Transverse colon (tissue), 4 donors: Measurements from ENCODE around the gene PKP3.

ENCODE experiments used
- EP300 ChIP-seq: sonication (generic); formaldehyde crosslinking; IDR thresholded peaks from one replicate; pipeline ENCODE4 v1.6.1; 2017; ENCODE audit warnings: antibody characterized with exemption, low read depth
- POLR2AphosphoS5 ChIP-seq, 3 donors: sonication (generic); formaldehyde crosslinking; IDR thresholded peaks; one replicate each; pipeline ENCODE4 v1.6.1; 2016; ENCODE audit warnings: antibody characterized with exemption in 3 of 3
- TF ChIP-seq, protein P1 (sequence below), 5 experiments: fragments of 200-600 bp in 3 of 5; fragments of 450-650 bp in 2 of 5; sonication (generic) in 3 of 5; IDR thresholded peaks; 1 replicate in 2 of 5; 2 replicates in 3 of 5; pipeline ENCODE4 v1.5.1; 2016 to 2017; ENCODE audit warnings: antibody characterized with exemption in 5 of 5, inconsistent platforms in 3 of 5, mild to moderate bottlenecking in 2 of 5, moderate library complexity in 1 of 5

DNA sequence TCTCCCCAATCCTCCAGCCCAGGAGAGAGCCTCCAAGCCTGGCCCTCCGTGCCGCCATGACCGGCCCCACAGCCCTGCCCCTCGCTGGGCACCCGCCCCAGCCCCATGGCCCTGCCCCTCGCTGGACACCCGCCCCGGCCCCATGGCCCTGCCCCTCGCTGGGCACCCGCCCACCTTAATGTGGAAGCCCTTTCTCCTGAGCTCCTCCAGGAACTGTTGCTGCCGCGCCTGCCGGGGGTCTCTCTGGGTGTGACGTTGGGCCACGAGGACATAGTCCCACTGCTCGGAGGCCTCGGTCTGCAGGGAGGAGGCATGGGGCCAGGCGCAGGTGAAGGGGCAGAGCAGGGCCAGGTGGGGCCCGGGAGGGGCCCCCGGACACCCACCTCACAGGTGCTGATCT lies 39.6 kb downstream of the PKP3 start:
- TF ChIP-seq, protein P1, sequence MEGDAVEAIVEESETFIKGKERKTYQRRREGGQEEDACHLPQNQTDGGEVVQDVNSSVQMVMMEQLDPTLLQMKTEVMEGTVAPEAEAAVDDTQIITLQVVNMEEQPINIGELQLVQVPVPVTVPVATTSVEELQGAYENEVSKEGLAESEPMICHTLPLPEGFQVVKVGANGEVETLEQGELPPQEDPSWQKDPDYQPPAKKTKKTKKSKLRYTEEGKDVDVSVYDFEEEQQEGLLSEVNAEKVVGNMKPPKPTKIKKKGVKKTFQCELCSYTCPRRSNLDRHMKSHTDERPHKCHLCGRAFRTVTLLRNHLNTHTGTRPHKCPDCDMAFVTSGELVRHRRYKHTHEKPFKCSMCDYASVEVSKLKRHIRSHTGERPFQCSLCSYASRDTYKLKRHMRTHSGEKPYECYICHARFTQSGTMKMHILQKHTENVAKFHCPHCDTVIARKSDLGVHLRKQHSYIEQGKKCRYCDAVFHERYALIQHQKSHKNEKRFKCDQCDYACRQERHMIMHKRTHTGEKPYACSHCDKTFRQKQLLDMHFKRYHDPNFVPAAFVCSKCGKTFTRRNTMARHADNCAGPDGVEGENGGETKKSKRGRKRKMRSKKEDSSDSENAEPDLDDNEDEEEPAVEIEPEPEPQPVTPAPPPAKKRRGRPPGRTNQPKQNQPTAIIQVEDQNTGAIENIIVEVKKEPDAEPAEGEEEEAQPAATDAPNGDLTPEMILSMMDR (IDR thresholded peaks at IDR 0.05), result no peak
- TF ChIP-seq EP300, result no peak
- TF ChIP-seq POLR2AphosphoS5 (IDR thresholded peaks at IDR 0.05), result no peak
